Gastroesophageal sphincter (tissue), 4 donors: ENCODE data around the gene IL2RG. TPM values are rescaled to one million over a fixed set of nuclear protein-coding genes. Genes with fewer than 3 reads are reported as not detected.

ENCODE experiments used
- ATAC-seq: fragments of 150-250 bp; one replicate; pipeline ENCODE4 v1.9.1; 2016; ENCODE audit warnings: mild to moderate bottlenecking, moderate library complexity
- H3K27ac ChIP-seq, 4 donors: fragments of 200-600 bp; sonication (generic) in 3 of 4; 1 replicate in 3 of 4; 2 replicates in 1 of 4; pipeline ENCODE4 v1.5.1; 2016 to 2019
- H3K27me3 ChIP-seq: fragments of 200-600 bp; sonication (generic); one replicate; pipeline ENCODE4 v1.5.1; 2019
- H3K36me3 ChIP-seq, 2 donors: fragments of 200-600 bp; sonication (generic); one replicate each; pipeline ENCODE4 v1.5.1; 2019; ENCODE audit warnings: control low read depth in 1 of 2
- H3K4me1 ChIP-seq, 3 donors: fragments of 200-600 bp; sonication (generic); 1 replicate in 2 of 3; 2 replicates in 1 of 3; pipeline ENCODE4 v1.5.1; 2016 to 2019; ENCODE audit warnings: control low read depth in 2 of 3
- H3K4me3 ChIP-seq, 2 donors: fragments of 200-600 bp; sonication (generic); one replicate each; pipeline ENCODE4 v1.5.1; 2019; ENCODE audit warnings: mild to moderate bottlenecking in 1 of 2, moderate library complexity in 1 of 2
- H3K9me3 ChIP-seq, 3 donors: fragments of 200-600 bp; sonication (generic); one replicate each; pipeline ENCODE4 v1.5.1; 2017 to 2019; ENCODE audit warnings: control low read depth in 2 of 3
- EP300 ChIP-seq: sonication (generic); formaldehyde crosslinking; IDR thresholded peaks from one replicate; pipeline ENCODE4 v1.6.1; 2017; ENCODE audit warnings: antibody characterized with exemption, mild to moderate bottlenecking
- POLR2A ChIP-seq, 2 donors: fragments of 450-650 bp; IDR thresholded peaks; one replicate each; pipeline ENCODE4 v1.6.1; 2017; ENCODE audit warnings: antibody characterized with exemption in 2 of 2, mild to moderate bottlenecking in 2 of 2, moderate library complexity in 1 of 2
- POLR2AphosphoS5 ChIP-seq: sonication (generic); formaldehyde crosslinking; IDR thresholded peaks from one replicate; pipeline ENCODE4 v1.6.1; 2017; ENCODE audit warnings: antibody characterized with exemption
- WGBS, 2 donors: methylation state at CpG; one replicate each; pipeline ENCODE4 v1.1.5; 2018; ENCODE audit warnings: low coverage in 1 of 2; 5-methylcytosine and 5-hydroxymethylcytosine counted together
- total RNA-seq, 4 donors: library from RNA; depleted of rRNA; stranded (reverse); fragments of >200 nt; gene quantifications; one replicate each; pipeline ENCODE4 v1.1.0, GENCODE V29; 2016
- TF ChIP-seq, protein P1 (sequence below), 4 experiments: fragments of 200-600 bp in 2 of 4; fragments of 450-650 bp in 2 of 4; sonication (generic) in 1 of 4; IDR thresholded peaks; one replicate each; pipeline ENCODE4 v1.5.1; 2017 to 2019; ENCODE audit warnings: antibody characterized with exemption in 4 of 4, mild to moderate bottlenecking in 2 of 4, moderate library complexity in 2 of 4

Gene IL2RG
- total RNA-seq: 1 to 10 TPM in 3 of 4 donors, under 1 TPM in 1; 0.62 to 6.3 (median 3.7) TPM

DNA sequence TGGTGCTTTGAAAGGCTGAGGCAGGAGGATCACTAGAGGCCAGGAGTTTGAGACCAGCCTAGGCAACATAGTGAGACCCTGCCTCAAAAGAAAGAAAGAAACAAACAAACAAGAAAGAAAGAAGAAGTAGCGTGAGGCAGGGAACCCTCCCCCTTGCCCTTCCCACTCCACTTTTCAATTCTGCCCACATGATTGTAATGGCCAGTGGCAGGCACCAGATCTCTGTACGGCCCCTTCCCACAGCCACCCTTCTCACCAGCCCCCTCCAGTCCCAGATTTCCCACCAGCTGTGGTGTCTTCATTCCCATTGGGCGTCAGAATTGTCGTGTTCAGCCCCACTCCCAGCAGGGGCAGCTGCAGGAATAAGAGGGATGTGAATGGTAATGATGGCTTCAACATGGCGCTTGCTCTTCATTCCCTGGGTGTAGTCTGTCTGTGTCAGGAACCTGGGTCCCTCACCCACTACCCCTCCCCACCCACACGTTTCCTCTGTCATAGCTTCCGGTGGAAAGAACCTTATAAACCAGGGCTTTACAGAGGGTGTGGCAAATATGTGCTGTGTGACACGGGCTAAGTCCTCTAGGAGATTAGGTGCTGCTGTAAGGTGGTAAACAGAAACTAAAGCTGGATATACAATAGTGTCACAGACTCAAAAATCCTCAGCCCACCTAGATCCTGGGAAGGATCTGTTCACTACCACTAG lies at the start of gene IL2RG:
Gene IL2RG (minus strand): TSS at position 437 of the 703 bp plus-strand sequence. CDS start 38 bp downstream, at position 399.
- Histone ChIP-seq H3K36me3 (no peaks in the 10 kb centered on the region), H3K27ac (no peak within 1 kb of the TSS), H3K4me1 (no peaks in the 10 kb centered on the region), H3K4me3 (peak within 1 kb of the TSS in 1 of 2 donors; percentile 8), H3K9me3 (no peaks in the 10 kb centered on the region), H3K27me3 (no peaks in the 10 kb centered on the region)
- no peak for TF ChIP-seq EP300
- TF ChIP-seq POLR2AphosphoS5: no peak
- TF ChIP-seq, protein P1, sequence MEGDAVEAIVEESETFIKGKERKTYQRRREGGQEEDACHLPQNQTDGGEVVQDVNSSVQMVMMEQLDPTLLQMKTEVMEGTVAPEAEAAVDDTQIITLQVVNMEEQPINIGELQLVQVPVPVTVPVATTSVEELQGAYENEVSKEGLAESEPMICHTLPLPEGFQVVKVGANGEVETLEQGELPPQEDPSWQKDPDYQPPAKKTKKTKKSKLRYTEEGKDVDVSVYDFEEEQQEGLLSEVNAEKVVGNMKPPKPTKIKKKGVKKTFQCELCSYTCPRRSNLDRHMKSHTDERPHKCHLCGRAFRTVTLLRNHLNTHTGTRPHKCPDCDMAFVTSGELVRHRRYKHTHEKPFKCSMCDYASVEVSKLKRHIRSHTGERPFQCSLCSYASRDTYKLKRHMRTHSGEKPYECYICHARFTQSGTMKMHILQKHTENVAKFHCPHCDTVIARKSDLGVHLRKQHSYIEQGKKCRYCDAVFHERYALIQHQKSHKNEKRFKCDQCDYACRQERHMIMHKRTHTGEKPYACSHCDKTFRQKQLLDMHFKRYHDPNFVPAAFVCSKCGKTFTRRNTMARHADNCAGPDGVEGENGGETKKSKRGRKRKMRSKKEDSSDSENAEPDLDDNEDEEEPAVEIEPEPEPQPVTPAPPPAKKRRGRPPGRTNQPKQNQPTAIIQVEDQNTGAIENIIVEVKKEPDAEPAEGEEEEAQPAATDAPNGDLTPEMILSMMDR (IDR thresholded peaks at IDR 0.05): no peak
- TF ChIP-seq POLR2A (IDR thresholded peaks at IDR 0.05): no peak
- no peak for ATAC-seq
- 49% methylated on average over 6 of the region's 8 CpGs; no CpG with 5 or more reads in 1 of the 2 donors for WGBS, 2 donors

DNA sequence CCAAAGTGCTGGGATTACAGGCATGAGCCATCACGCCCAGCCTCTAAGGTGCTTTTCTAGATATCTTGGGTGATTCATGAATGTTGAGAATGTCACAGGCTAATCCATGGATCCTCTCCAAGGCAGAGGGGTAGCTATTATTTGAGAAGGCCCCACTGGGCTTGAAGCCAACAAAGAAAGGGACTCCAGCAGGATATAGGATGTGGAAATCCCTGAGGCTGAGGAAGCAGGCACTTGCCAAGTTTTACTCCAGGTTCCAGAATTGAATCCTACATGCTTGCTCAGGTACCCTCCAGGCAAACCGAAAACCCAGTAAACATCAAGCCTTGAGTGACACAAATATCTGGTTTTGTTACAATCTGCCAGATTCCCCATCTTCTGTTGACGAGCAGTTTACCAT lies 49.1 kb upstream of the IL2RG start:
- Histone ChIP-seq H3K27me3 (no peaks in the 10 kb centered on the region), H3K4me3 (no peak overlapping the region), H3K36me3 (no peaks in the 10 kb centered on the region), H3K9me3 (no peaks in the 10 kb centered on the region), H3K27ac (no peak overlapping the region), H3K4me1 (no peaks in the 10 kb centered on the region)
- ATAC-seq: no peak
- no CpG with 5 or more reads among the region's 3 CpGs for WGBS, 2 donors
- no peak for TF ChIP-seq POLR2A (IDR thresholded peaks at IDR 0.05)
- TF ChIP-seq, protein P1 (IDR thresholded peaks at IDR 0.05): no peak
- no peak for TF ChIP-seq EP300
- no peak for TF ChIP-seq POLR2AphosphoS5

DNA sequence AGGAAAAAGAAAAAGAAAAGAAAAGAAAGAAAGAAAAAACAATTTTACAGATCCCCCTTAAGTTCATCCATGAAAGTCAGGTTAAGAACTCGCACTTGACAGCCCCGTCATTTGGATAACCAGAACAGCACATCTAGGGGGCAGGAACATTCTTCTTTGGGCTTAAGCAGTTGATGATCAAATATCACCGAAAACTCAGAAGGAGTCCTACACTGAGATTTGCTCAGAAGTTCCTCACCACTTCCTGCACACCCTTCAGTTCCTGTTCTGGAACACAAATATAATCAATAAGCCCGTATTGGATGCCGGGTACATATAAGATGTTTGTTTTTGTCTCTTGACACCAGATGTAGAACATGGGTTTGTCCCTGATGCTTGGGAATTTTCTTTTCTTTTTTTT lies 48.0 kb upstream of the IL2RG start:
- no peak for ATAC-seq
- Histone ChIP-seq H3K9me3 (no peaks in the 10 kb centered on the region), H3K27me3 (no peaks in the 10 kb centered on the region), H3K4me1 (no peaks in the 10 kb centered on the region), H3K36me3 (no peaks in the 10 kb centered on the region), H3K4me3 (no peak overlapping the region), H3K27ac (no peak overlapping the region)
- TF ChIP-seq EP300 (no peak), POLR2A (IDR thresholded peaks at IDR 0.05) (no peak), POLR2AphosphoS5 (no peak)
- TF ChIP-seq, protein P1 (IDR thresholded peaks at IDR 0.05): no peak
- WGBS, 2 donors: 75 to 90% methylated on average over 4 to 5 of the region's 5 CpGs

DNA sequence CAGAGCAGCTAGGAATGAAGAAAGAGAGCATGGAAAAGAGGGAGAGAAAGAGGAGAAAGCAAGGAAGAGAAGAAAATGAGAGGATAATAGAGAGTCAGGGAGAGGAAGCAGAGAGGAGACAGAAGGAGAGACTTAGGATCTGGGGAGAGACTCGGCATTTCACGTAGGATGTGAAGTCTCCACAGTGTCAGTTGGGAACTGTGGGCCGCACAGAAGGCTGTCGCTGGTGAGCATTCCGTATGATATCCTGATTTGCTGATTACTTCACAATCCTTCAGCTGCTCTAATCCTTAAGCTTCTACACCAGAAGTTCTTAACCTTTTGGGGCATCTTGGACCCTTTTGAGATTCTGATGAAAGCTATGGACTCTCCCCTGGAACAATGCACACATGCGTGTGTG lies 47.2 kb upstream of the IL2RG start:
- 74 to 90% methylated on average over 2 to 5 of the region's 6 CpGs for WGBS, 2 donors
- no peak overlapping the region for H3K4me3 ChIP-seq
- no peak overlapping the region for H3K27ac ChIP-seq
- no peaks in the 10 kb centered on the region for H3K4me1 ChIP-seq
- ATAC-seq: no peak
- TF ChIP-seq POLR2A (IDR thresholded peaks at IDR 0.05): no peak
- TF ChIP-seq, protein P1 (IDR thresholded peaks at IDR 0.05): no peak
- TF ChIP-seq EP300: no peak
- TF ChIP-seq POLR2AphosphoS5: no peak
- H3K36me3 ChIP-seq: no peaks in the 10 kb centered on the region
- no peaks in the 10 kb centered on the region for H3K27me3 ChIP-seq
- H3K9me3 ChIP-seq: no peaks in the 10 kb centered on the region

DNA sequence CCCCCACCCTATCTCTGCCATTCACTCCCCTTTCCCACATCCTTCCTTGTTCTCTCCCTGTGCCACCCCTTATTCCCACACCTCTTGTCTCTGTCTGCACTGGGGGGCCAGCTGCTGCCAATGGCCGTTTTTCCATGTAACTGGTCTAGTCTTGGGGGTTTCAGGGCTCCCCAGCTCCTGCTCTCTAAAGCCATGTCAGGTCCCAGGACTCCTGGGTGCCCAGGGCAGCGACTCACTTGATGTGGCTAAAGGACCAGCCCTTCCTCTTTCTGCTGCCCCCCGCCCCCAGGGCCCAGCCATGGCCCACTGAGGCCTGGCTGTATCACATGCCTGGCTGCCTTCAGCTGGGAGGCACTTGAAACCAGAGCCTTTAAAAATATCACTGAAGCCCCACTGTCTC lies 43.3 kb upstream of the IL2RG start:
- Histone ChIP-seq H3K27ac (no peak overlapping the region), H3K9me3 (no peaks in the 10 kb centered on the region), H3K4me1 (no peaks in the 10 kb centered on the region), H3K27me3 (no peaks in the 10 kb centered on the region), H3K4me3 (no peak overlapping the region), H3K36me3 (no peaks in the 10 kb centered on the region)
- ATAC-seq: no peak
- no CpG with 5 or more reads among the region's 3 CpGs for WGBS, 2 donors
- no peak for TF ChIP-seq EP300
- no peak for TF ChIP-seq POLR2AphosphoS5
- TF ChIP-seq, protein P1 (IDR thresholded peaks at IDR 0.05): no peak
- no peak for TF ChIP-seq POLR2A (IDR thresholded peaks at IDR 0.05)
